HG03558 (cell line): ENCODE measurements around the gene GRB7.
A peak's percentile ranks its signal among the peaks of the same experiment; 100 is the strongest.
"Not testable (repeated sequence)": the region's sequence is repeated elsewhere in the genome, so short reads cannot be mapped to it uniquely, and the experiment has no call there.

Experiments used
- ATAC-seq: cut with Tn5 transposase; IDR thresholded peaks from one replicate; pipeline ENCODE4 v1.9.1; 2021; ENCODE audit warnings: moderate number of reproducible peaks; ENCODE audit not compliant: unreplicated experiment; ENCODE audit errors: extremely low read depth

Gene GRB7

GRCh38 chr17:39750131-39751015, 12.6 kb downstream of the GRB7 start:
- no peak for ATAC-seq

GRCh38 chr17:39751016-39751543, 13.3 kb downstream of the GRB7 start:
- no peak for ATAC-seq

GRCh38 chr17:39751637-39752036, 13.9 kb downstream of the GRB7 start:
- ATAC-seq: no peak

- no peak for ATAC-seq
These were observed 14.6 kb downstream of the GRB7 start for GRCh38 chr17:39752241-39752881.

- ATAC-seq: no peak
These were observed 15.9 kb downstream of the GRB7 start for GRCh38 chr17:39753514-39754160.

- ATAC-seq: peak; percentile 50
These were observed 16.6 kb downstream of the GRB7 start for GRCh38 chr17:39754161-39754957.

- ATAC-seq: no peak
These were observed 17.3 kb downstream of the GRB7 start for GRCh38 chr17:39754958-39755553.

GRCh38 chr17:39755554-39756379, 18.0 kb downstream of the GRB7 start:
- ATAC-seq: no peak

- ATAC-seq: no peak
These were observed 18.8 kb downstream of the GRB7 start for GRCh38 chr17:39756380-39757079.

- no peak for ATAC-seq
These were observed 19.5 kb downstream of the GRB7 start for GRCh38 chr17:39757176-39757662.

- ATAC-seq: no peak
These were observed 20.5 kb downstream of the GRB7 start for GRCh38 chr17:39757931-39758873.

GRCh38 chr17:39759204-39759603, 21.5 kb downstream of the GRB7 start:
- no peak for ATAC-seq

- ATAC-seq: no peak
These were observed 24.2 kb downstream of the GRB7 start for GRCh38 chr17:39761861-39762496.

- no peak for ATAC-seq
These were observed 25.5 kb downstream of the GRB7 start for GRCh38 chr17:39763051-39763820.

- not testable (repeated sequence) for ATAC-seq
These were observed 26.4 kb downstream of the GRB7 start for GRCh38 chr17:39764171-39764570.

- no peak for ATAC-seq
These were observed 27.4 kb downstream of the GRB7 start for GRCh38 chr17:39765175-39765574.
